ENCODE measurements around the gene ARSD.
"Not testable (repeated sequence)": the region's sequence is repeated elsewhere in the genome, so short reads cannot be mapped to it uniquely, and the experiment has no call there.

The ARSD gene, protein sequence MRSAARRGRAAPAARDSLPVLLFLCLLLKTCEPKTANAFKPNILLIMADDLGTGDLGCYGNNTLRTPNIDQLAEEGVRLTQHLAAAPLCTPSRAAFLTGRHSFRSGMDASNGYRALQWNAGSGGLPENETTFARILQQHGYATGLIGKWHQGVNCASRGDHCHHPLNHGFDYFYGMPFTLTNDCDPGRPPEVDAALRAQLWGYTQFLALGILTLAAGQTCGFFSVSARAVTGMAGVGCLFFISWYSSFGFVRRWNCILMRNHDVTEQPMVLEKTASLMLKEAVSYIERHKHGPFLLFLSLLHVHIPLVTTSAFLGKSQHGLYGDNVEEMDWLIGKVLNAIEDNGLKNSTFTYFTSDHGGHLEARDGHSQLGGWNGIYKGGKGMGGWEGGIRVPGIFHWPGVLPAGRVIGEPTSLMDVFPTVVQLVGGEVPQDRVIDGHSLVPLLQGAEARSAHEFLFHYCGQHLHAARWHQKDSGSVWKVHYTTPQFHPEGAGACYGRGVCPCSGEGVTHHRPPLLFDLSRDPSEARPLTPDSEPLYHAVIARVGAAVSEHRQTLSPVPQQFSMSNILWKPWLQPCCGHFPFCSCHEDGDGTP
- 6.0 to 17.9 (median 14.8) reads per million in 4 experiments for total RNA-seq

DNA sequence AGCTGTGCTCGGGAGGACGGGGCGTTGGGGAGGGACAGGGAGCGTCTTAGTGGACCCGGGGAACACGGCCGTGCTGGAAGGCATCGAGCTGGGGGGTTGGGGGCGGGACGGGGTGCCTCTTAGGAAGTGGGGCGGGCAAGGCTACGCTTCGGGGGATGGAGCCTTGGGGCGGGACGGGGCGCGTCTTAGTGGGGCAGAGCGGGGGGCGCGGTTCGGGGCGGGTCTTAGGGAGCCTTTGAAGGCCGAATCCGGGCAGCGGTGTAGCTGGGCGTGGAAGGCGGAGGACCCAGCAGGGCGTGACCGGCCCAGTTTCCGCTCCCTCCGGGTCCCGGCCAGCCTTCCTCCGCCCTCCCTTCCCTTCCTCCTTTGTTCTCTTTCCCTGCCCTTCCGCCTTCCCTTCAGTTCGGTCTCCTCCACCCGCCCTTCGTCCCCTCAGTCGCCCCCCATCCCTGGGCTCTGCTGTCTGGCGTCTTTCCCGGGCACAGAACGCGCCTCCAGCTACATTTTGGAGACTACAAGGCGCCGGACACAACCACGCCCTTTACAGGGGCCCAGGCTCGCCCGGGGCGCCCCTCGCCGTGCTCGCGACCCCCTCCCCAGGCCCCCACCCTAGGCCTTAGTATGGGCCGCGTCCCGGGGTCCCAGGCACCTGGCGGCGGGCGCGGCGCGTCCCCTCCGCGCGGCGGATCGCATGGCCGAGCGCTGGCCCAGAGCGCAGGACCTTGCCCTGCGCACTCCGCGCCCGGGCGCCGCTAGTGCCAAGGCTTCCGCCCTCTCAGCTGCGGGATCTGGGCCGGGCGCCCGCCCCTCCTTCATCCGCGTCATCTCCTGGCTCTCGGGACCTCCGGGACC, at the start of gene ARSD:
TSS of gene ARSD (minus strand) at position 757 of the 852 bp plus-strand sequence. CDS start at position 693, 64 bp downstream.
- peak; percentile 10 for DNase-seq

DNA sequence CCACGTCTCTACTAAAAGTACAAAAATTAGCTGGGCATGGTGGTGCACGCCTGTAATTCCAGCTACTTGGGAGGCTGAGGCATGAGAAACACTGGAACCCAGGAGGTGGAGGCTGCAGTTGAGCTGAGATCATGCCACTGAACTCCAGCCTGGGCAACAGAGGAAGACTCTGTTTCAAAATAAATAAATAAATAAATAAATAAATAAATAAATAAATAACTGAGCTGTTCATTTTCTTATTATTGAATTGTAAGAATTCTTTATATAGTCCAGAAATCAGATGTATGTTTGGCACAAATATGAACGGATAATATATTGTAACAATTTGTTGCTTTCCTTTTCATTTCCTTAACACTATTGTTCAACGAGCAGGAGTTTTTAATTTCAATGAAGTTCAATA, 49.5 kb upstream of the ARSD start:
- DNase-seq: not testable (repeated sequence)

DNA sequence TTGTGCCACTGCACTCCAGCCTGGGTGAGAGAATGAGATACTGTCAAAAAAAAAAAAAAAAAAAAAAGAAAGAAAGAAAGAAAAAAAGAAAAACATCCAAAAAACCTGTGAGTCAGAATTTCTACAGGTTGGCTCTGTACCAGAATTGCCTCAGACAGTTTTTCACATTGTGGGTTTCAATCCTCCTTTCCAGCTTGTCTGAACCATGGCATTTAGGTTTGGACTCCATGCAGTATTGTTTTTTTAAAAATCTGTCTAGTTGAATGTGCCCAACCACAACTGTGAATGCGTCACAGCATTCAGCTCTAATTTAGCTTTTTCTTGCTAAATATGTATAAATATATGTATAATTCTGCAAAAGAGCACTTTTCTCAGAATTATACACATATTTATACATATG, 45.8 kb upstream of the ARSD start:
- DNase-seq: no peak

DNA sequence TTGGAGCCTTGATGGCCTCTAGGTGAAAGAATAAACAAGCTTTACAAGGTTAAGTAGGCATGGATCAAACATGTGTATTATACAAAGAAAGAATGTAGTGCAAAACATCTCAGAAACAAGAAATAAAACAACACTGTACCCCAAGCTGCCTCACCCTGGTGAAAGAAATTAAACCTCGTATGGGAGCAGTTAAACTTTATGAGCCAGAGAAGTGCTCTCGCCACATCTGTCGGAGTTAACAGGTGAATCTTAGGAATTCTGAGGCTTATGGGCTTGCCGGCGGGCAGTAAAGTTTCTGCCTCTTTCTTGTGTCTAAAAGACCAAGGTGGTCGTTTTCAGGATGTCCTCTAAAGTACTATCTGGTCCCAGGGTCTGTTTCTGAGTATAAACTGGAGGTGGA, 43.3 kb upstream of the ARSD start:
- DNase-seq: no peak

DNA sequence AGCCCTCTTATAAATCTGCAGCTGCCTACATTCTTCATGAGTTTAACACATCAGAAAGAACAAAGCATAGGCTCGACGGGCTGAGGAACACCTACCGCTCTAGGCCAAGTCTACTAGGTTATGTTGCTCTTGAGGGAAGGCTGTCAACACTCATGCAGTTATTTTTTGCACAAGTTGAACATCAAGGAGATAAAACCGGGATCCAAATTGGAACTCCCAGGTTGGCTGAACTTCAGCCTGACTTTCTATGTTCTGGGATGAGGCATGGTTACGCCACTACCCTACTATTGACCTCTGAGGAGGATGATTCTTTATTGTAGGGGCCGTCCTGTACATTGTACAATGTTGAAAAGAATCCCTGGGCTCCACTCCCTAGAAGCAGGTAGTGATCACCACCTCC, 39.9 kb upstream of the ARSD start:
- DNase-seq: no peak

DNA sequence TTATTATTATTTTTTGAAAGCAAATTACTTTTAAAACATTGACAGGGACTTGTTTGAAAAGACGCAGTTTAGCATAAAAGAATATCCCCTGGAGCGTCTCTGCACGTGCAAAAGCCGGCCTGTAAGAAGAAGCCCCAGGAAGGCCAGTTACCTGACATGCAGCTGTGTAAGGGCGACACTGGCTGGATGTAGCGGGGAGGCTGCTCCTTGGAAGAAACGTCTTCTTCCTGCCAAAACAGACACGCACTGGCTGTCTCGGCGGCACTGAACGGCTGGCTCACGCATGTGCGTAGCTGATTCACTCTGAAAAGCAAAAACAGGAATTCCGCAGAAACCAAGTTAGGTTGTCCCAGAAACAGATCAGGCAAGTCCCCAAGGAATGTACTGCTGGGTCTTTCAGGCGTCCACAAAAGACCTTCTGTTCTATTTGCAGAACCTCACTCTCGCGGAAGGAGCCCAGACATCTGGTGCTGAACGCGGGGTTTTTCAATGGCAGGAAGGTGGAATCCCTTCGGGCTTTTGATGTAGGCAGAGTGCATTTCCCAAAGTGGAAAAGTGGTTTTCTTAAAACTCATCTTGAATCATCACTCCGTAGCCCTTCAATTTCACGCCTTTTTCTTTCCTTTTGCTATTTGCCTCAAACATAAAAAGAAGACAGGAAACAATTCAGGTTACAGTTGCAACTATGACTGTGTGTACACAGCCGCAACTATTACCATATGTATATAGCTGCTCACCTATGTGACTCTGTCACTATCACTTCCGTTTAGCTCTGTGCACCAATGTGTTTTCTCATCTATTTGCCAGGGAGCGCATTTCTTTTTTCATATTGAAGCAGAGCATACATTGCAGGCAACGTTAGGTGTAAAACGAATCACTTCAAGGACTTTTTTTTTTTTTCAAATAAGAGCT, 39.1 kb upstream of the ARSD start:
- DNase-seq: no peak

DNA sequence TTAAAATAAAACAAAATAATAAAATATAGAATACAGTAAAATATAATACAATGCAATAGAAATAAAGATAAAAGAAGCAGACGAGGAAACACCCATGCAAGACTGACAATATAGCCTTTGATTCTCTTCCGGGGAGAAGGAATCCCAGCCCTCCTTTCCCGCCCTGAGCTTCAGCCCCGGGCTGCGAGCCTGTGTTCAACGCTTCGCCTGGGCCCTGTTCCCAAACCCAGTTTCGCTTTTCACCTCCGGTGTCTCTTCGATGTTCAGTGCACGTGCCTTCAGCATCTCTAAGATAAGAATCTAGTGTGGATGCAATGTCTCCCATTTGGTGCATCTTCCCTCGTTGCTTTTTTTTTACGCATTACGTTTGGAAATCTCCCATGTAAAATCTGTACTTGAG, 38.4 kb upstream of the ARSD start:
- DNase-seq: no peak

DNA sequence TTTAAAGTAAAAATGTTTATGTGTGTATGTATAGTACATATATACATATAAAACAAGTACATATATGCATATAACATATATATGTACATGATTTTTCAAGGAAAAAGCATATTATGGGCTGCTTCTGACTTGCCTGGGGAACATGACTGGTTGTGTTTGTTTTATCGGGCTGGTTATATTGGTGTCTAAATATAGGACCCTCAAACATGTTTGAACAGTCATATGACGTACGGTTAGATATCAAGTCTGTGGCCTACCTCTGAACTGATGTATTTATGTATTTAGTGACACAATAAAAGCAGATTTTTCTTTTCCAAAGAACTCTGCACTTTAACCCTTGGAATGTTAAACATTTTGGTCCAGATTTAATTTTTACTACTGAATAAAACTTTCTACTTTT, 37.9 kb upstream of the ARSD start:
- no peak for DNase-seq

DNA sequence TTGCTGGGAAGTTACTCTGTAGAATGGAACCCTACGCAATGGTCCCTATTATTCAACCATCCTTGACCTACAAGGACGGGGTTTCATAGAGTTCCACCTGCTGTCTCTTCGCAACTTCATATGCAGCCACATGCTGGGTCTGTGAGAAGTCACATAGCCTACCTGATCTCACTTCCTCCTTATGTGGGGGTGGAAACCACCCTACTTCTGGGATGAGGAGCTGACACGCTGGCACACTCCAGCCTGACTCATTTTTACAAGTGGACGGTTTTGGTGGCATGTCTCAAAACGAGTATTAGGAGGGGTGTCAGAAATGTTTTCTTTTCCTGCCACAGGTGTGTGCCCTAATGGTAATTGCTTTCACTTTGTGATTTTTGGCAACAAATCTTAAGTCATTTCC, 36.8 kb upstream of the ARSD start:
- no peak for DNase-seq

DNA sequence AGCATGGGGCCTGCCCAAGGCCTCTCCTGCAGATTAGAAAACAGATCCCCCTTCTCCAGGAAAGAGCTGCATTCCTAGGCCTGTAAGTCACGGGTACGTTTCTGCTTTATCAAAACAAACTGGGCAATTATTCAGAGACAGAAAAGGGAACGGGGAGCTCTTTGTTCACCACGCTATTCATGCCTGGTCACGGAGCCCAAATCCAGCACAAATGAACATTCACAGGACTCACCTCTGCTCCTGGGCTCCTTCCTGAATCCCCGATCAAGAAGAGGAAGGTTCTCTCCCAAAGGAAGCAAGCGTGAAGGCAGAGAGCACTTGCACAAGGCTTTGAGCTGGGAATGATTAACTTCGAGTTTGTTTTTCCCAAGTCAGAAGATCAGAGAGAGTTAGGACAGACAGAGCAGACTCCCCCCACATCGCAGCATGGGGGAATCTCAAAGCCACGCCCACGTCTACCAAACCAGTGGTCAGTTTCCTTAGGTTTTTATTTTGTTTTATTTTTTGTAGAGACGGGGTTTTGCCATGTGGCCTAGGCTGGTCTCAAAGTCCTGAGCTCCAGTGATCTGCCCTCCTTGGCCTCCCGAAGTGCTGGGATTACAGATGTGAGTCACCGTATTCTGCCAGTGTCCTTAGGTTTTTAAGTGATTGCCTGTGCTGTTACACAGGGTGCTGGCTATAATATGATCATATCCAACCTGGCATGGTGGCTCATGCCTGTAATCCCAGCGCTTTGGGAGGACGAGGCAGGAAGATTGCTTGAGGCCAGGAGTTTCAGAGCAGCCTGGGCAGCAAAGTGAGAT, 35.1 kb upstream of the ARSD start:
- DNase-seq: not testable (repeated sequence)

DNA sequence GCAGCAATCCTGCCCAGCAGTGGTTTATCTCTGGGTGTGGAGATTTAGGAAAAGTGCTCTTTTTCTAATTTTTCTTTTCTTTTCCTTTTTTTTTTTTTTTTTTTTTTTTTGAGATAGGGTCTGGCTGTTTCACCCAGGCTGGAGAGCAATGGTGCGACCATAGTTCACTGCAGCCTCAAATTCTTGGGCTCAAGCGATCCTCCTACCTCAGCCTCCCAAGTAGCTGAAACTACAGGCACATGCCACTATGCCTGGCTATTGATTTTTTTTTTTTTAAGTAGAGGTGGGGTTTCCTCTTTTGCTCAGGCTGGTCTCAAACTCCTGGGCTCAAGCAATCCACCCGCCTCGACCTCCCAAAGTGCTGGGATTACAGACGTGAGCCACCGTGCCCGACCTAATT, 34.3 kb upstream of the ARSD start:
- DNase-seq: not testable (repeated sequence)

DNA sequence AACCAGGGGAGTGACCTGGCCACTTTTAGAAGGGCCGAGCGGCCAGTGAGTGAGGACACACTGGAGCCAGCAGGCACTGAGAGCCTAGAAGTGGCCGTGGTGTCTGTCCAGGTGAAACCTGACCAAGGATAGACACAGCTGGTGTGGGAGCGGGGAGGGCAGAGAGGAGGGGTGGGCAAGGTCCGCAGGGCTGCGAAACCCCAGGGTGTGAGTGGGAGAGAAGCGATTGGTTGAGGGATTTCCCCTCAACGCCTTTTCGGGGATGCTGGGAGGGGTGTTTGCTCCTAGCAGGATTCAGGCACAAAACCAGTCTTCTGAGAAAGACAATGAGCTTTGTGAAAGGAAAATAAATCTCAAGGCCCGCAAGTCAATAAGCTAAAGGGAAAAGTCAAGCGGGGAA, 33.2 kb upstream of the ARSD start:
- no peak for DNase-seq

DNA sequence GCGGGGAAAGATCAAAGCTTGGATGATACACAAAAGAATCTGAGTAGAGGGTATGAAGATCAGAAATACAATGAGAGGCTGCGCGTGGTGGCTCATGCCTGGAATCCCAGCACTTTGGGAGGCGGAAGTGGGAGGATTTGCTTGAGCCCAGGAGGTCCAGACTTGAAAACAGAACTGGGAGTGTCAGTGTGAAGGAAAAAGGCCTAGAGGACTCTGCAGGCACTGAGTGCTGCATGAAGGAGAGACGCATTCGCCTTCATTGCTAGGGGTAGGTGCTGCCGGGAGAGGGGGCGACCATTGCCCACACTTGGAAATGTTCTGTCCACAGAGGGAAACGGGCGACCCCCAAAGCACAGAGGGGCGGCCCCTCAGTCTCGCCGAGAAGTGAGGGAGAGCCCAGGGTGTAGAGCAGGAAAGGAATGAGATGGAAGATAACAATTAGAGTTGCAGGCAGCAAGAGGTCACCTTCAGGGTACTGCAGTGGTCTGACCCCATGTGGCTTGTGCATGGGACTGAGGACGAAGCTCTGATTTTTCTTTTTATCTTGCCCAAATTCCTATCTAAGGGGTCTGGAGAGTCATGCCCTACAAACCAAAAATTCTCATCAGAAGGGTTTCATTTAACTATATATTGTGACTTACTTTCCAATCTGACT, 31.8 kb upstream of the ARSD start:
- no peak for DNase-seq

DNA sequence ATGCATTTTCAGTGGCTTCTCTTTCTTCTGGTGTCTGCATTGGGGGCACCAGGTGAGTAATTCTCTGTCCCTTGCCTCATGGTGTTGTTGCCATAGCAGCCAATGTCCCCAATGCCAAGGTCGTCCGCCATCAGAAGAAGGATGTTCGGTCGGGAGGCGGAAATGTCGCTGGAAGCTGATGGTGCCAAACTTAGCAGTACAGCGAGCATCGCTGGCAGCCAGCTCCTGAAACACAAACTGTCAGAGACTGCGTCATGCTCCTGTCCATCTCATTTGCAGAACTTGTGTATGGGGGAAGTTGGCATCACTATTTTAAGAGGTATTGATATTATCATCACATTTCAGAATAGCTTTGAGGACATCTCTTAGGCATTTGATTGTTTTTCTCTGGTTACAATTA, 29.1 kb upstream of the ARSD start:
- no peak for DNase-seq

DNA sequence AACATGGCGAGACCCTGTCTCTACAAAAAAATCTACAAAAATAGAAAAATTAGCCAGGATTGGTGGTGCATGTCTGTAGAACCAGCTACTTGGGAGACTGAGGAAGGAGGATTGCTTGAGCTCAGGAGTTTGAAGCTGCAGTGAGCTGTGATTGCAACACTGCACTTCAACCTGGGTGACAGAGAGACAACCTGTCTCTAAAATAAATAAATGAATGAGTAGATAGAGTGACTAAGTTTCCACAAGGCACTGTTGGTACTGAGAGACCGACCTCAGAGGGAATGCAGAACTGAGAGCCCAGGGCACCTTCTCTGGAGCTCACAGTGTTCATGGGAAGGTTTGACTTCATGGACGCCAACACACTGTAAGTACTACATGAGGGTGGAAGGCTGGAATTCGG, 26.7 kb upstream of the ARSD start:
- no peak for DNase-seq

DNA sequence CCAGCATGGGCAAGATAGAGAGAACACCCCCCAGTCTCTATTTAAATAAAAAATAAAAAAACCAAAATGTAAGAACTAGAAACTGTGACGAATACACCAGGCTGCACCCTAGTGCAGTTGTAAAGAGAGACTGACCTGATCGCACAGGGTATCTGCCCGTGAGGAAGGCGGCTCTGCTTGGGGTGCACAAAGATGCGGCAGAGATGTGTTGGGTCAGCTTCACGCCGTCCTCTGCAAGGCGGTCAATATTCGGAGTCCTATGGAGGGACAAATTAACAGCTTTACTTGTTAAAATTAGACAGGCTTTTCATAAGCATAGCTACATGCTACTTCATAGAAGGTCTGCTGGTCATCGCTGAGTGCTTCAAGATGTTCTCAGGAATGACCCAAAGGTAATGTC, 26.1 kb upstream of the ARSD start:
- no peak for DNase-seq

DNA sequence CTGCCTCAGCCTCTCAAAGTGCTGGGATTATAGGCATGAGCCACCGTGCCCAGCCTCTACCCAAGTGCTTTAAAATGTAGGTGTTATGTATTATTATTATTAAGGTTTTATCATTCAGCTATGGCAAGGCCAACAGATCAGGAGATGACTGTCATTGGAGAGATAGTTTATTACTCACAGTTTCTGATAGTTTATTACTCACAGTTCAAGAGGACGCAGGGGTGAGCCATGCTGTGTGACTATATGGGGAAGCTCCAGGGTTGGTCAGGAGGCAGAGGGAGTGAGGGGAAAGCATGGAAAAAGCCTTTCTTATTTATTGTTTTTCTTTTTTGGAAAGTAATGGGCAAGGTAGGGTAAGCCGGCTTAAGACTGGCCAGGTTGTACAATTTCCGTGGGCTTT, 25.4 kb upstream of the ARSD start:
- DNase-seq: no peak

DNA sequence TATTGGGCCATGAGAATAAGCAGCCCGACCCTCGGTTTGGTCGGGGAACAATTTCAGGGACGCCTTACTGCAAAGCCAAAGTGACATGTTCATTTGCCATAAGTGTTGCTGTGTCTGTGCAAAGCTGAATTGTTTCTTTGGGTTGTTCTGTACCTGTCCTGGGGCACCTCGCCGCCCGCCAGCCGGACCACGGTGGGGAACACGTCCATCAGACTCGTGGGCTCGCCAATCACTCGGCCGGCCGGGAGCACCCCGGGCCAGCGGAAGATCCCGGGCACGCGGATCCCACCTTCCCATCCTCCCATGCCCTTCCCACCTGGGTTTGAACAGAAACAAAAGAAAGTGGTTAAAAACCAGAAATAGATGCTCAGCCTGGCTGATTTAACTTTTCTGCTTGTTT, 8.8 kb upstream of the ARSD start:
- DNase-seq: not testable (repeated sequence)

DNA sequence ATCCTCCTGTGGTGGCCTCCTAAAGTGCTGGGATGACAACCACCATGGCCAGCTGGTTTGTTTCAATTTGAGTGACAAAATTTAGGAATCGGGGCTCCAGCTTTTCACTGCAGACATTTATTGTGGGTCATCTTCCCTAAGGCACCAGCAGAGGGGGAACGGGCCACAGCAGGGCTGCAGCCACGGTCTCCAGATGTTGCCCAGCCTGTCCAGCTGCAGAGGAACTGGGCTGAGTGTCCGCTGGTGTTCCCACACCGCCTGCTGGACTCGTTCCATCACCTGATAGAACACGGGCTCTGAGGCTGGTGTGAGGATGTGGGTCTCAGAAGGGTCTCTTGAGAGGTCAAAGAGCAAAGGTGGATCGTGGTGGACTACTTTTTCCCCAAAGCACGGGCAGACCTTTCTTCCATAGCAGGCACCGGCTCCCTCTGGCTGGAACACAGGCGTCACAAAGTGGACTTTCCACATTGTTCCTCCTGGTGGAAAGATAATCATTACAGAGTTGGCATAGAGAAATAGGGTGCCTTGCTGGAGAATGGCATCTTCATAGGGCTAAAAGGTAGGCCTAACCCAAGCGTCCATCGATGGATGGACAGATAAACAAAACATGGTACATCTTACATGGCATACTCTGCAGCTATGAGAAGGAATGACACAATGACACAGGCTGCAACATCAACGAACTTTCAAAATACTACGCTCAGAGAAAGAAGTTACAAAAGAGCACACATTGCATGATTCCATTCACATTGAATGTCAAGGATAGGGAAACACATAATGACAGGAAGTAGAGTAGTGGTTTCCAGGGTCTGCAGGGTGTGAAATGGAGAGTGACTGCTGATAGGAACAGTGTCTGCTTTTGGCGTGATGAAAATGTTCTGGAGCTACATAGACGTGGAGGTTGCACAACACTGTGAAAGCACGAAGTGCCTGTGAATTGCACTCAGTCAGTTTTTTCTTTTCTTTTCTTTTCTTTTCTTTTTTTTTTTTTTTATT, 5.9 kb upstream of the ARSD start:
- DNase-seq: no peak
